NCI-H2227 treated with DMSO at 0.1 percent for 48 hours (cell line): Measurements from ENCODE around the gene STOML1.
"Not testable (repeated sequence)": the region's sequence is repeated elsewhere in the genome, so short reads cannot be mapped to it uniquely, and the experiment has no call there.

Source experiments
- DNase-seq: peaks from one replicate; lab custom pipeline; 2025; lab: John Stamatoyannopoulos, UW

Gene STOML1

GRCh38 chr15:73946046-73946721 lies 45.9 kb downstream of the STOML1 start:
- DNase-seq, result no peak

GRCh38 chr15:73945130-73945508 lies 47.0 kb downstream of the STOML1 start:
- DNase-seq, result no peak

GRCh38 chr15:73944161-73945129 lies 47.6 kb downstream of the STOML1 start:
- no peak for DNase-seq

- no peak for DNase-seq
These were observed 49.3 kb downstream of the STOML1 start for GRCh38 chr15:73942751-73943270.

GRCh38 chr15:73941871-73942635 lies 50.0 kb downstream of the STOML1 start:
- DNase-seq, result no peak

- DNase-seq, result no peak
These were observed 50.6 kb downstream of the STOML1 start for GRCh38 chr15:73941449-73941848.

- no peak for DNase-seq
These were observed 51.1 kb downstream of the STOML1 start for GRCh38 chr15:73941044-73941443.

GRCh38 chr15:73940061-73940981 lies 51.8 kb downstream of the STOML1 start:
- DNase-seq, result no peak

- no peak for DNase-seq
These were observed 53.0 kb downstream of the STOML1 start for GRCh38 chr15:73939138-73939537.

- not testable (repeated sequence) for DNase-seq
These were observed 53.6 kb downstream of the STOML1 start for GRCh38 chr15:73938516-73938915.

GRCh38 chr15:73937726-73938125 lies 54.4 kb downstream of the STOML1 start:
- DNase-seq, result no peak

- no peak for DNase-seq
These were observed 54.8 kb downstream of the STOML1 start for GRCh38 chr15:73937296-73937695.

GRCh38 chr15:73936588-73937290 lies 55.4 kb downstream of the STOML1 start:
- no peak for DNase-seq

GRCh38 chr15:73936181-73936580 lies 55.9 kb downstream of the STOML1 start:
- no peak for DNase-seq

- DNase-seq, result no peak
These were observed 56.5 kb downstream of the STOML1 start for GRCh38 chr15:73935547-73935946.

GRCh38 chr15:73934281-73934680 lies 57.8 kb downstream of the STOML1 start:
- DNase-seq, result no peak

GRCh38 chr15:73932381-73933191 lies 59.5 kb downstream of the STOML1 start:
- no peak for DNase-seq

- no peak for DNase-seq
These were observed 60.7 kb downstream of the STOML1 start for GRCh38 chr15:73931441-73931840.

GRCh38 chr15:73930790-73931281 lies 61.3 kb downstream of the STOML1 start:
- DNase-seq, result no peak
